GM12878 (cell line): ENCODE measurements around the gene KIF20A. TPM values are rescaled to one million over a fixed set of nuclear protein-coding genes. Genes with fewer than 3 reads are reported as not detected.

Experiments used
- ATAC-seq: fragments of 200-7000 bp; cut with Tn5 transposase; 3 replicates; pipeline ENCODE4 v1.9.1; 2020; ENCODE audit warnings: mild to moderate bottlenecking, moderate library complexity
- BruUV-seq: library from RNA; stranded (reverse); fragments of 400-500 nt; replicated peaks from 2 replicates; lab custom pipeline; 2021; lab: Mats Ljungman, UMichigan
- CTCF ChIA-PET: fragments of 300-600 bp; sonication (Branson Sonifier 250); formaldehyde crosslinking; extraction: SDS; loops from one replicate; lab custom pipeline; 2021; ENCODE audit warnings: inconsistent platforms; lab: Yijun Ruan, JAX
- POLR2A ChIA-PET: fragments of 350-600 bp; formaldehyde crosslinking; extraction: SDS; loops from one replicate; lab custom pipeline; 2021; ENCODE audit warnings: inconsistent platforms; lab: Charles Lee
- RAD21 ChIA-PET: fragments of 300-600 bp; sonication (Branson Sonifier 250); formaldehyde crosslinking; loops from one replicate; lab custom pipeline; 2023; ENCODE audit warnings: antibody characterized with exemption; ENCODE audit not compliant: unreplicated experiment; lab: Charles Lee
- SMC1A ChIA-PET: fragments of 300-600 bp; sonication (Branson Sonifier 250); formaldehyde crosslinking; loops from one replicate; lab custom pipeline; 2023; ENCODE audit not compliant: unreplicated experiment, uncharacterized antibody; lab: Charles Lee
- DNase-seq: peaks from one replicate; pipeline ENCODE4 v3.0.0-alpha.2; 2011; ENCODE audit warnings: low read depth, low spot score
- FAIRE-seq: peaks from 3 replicates; lab custom pipeline; 2011; peaks lifted over from hg19 to GRCh38; lab: Jason Lieb, UNC
- H2AFZ ChIP-seq: 2 replicates; pipeline ENCODE4 v1.6.0; 2011; ENCODE audit warnings: low read depth, low read length, control low read depth; ENCODE audit not compliant: control insufficient read depth
- H3K27ac ChIP-seq: 2 replicates; pipeline ENCODE4 v1.5.1; 2011; ENCODE audit warnings: control low read depth; ENCODE audit not compliant: control insufficient read depth, insufficient read depth
- H3K27me3 ChIP-seq, 2 experiments: replicated peaks in 1 of 2; 2 replicates each; pipeline versions ENCODE4 v1.6.0 to v1.6.1; 2011; ENCODE audit warnings: low read length in 1 of 2; ENCODE audit not compliant: control insufficient read depth in 2 of 2, insufficient read depth in 2 of 2
- H3K36me3 ChIP-seq, 2 experiments: 2 replicates each; pipeline ENCODE4 v1.5.1; 2011; ENCODE audit warnings: low read length in 1 of 2; ENCODE audit not compliant: control insufficient read depth in 2 of 2, insufficient read depth in 2 of 2
- H3K4me1 ChIP-seq: 2 replicates; pipeline ENCODE4 v1.6.1; 2011; ENCODE audit warnings: mild to moderate bottlenecking, low read length, moderate library complexity, mixed read lengths; ENCODE audit not compliant: control insufficient read depth, insufficient read depth
- H3K4me2 ChIP-seq: 2 replicates; pipeline ENCODE4 v1.6.0; 2011; ENCODE audit warnings: control low read depth; ENCODE audit not compliant: control insufficient read depth, insufficient read depth
- H3K4me3 ChIP-seq: fragments of 200-600 bp; sonication (generic); 2 replicates; pipeline ENCODE4 v1.5.1; 2016
- H3K79me2 ChIP-seq: 2 replicates; pipeline ENCODE4 v1.6.0; 2011; ENCODE audit warnings: low read length; ENCODE audit not compliant: control insufficient read depth, insufficient read depth
- H3K9ac ChIP-seq: 2 replicates; pipeline ENCODE4 v1.8.0; 2011; ENCODE audit warnings: low read length, control low read depth, mixed read lengths; ENCODE audit not compliant: control insufficient read depth, insufficient read depth
- H3K9me3 ChIP-seq: replicated peaks from 3 replicates; pipeline ENCODE4 v1.5.1; 2011; ENCODE audit warnings: mild to moderate bottlenecking, low read length; ENCODE audit not compliant: control insufficient read depth, insufficient read depth
- H4K20me1 ChIP-seq: 2 replicates; pipeline ENCODE4 v1.6.0; 2011; ENCODE audit not compliant: control insufficient read depth, insufficient read depth
- ESRRA ChIP-seq: IDR thresholded peaks from 2 replicates; pipeline ENCODE4 v1.6.1; 2012; ENCODE audit warnings: mild to moderate bottlenecking, low read length, improper control_type of control experiment
- GABPA ChIP-seq: IDR thresholded peaks from 2 replicates; pipeline ENCODE4 v1.6.1; 2014; ENCODE audit warnings: antibody characterized with exemption, low read depth, mild to moderate bottlenecking, inconsistent platforms
- IKZF2 ChIP-seq, 2 experiments: fragments of 450-650 bp; IDR thresholded peaks; 2 replicates each; pipeline ENCODE4 v1.6.1; 2017; ENCODE audit warnings: mild to moderate bottlenecking in 2 of 2, moderate library complexity in 2 of 2
- JUNB ChIP-seq: IDR thresholded peaks from 2 replicates; pipeline ENCODE4 v1.6.1; 2016; ENCODE audit warnings: antibody characterized with exemption, mild to moderate bottlenecking
- MYB ChIP-seq: fragments of 150-350 bp; IDR thresholded peaks from 2 replicates; pipeline ENCODE4 v1.6.1; 2014; ENCODE audit warnings: mild to moderate bottlenecking, low read depth, low read length, borderline replicate concordance
- MYC ChIP-seq: IDR thresholded peaks from 2 replicates; pipeline ENCODE4 v1.6.1; 2011; ENCODE audit warnings: mild to moderate bottlenecking, low read length, moderate library complexity, inconsistent platforms; ENCODE audit not compliant: insufficient read depth, insufficient replicate concordance, insufficient read length, severe bottlenecking
- NR2C1 ChIP-seq: fragments of 450-650 bp; IDR thresholded peaks from 2 replicates; pipeline ENCODE4 v1.6.1; 2017; ENCODE audit warnings: antibody characterized with exemption, mild to moderate bottlenecking, moderate library complexity
- SIX5 ChIP-seq: IDR thresholded peaks from 2 replicates; pipeline ENCODE4 v1.6.1; 2011; ENCODE audit warnings: mild to moderate bottlenecking, low read depth, low read length, moderate library complexity; ENCODE audit not compliant: severe bottlenecking
- SMAD5 ChIP-seq: IDR thresholded peaks from 2 replicates; pipeline ENCODE4 v1.6.1; 2016; ENCODE audit warnings: antibody characterized with exemption, low read depth
- STAT3 ChIP-seq: IDR thresholded peaks from 2 replicates; pipeline ENCODE4 v1.6.1; 2011; ENCODE audit warnings: low read depth, low read length, improper control_type of control experiment
- TCF7 ChIP-seq: IDR thresholded peaks from 2 replicates; pipeline ENCODE4 v1.6.1; 2014; ENCODE audit warnings: antibody characterized with exemption, borderline replicate concordance
- YBX1 ChIP-seq: fragments of 450-650 bp; IDR thresholded peaks from 2 replicates; pipeline ENCODE4 v1.6.1; 2016; ENCODE audit warnings: antibody characterized with exemption
- ZSCAN29 ChIP-seq: fragments of 450-650 bp; IDR thresholded peaks from 2 replicates; pipeline ENCODE4 v1.6.1; 2017; ENCODE audit warnings: mild to moderate bottlenecking, moderate library complexity
- WGBS: methylation state at CpG from one replicate; pipeline ENCODE4 v1.1.6; 2016; ENCODE audit warnings: low lambda C conversion rate; ENCODE audit not compliant: insufficient replicate concordance, insufficient coverage; ENCODE audit errors: missing lambda C conversion rate; 5-methylcytosine and 5-hydroxymethylcytosine counted together
- in situ Hi-C: fragments of 300-500 bp; cut with MboI; formaldehyde crosslinking; loops from 9 replicates; pipeline ENCODE4 v1.14.3; 2018; ENCODE audit warnings: mixed read lengths
- intact Hi-C: fragments of 100-400 bp; cut with micrococcal nuclease; formaldehyde crosslinking; loops from one replicate; pipeline ENCODE4 v1.14.2; 2022; ENCODE audit not compliant: unreplicated experiment
- polyA plus RNA-seq, 11 experiments: library from polyadenylated mRNA; depleted of rRNA in 4 of 11; unstranded in 6 of 11; stranded (reverse) in 5 of 11; fragments of >200 nt; fragmentation: Nextera tagmentation in 4 of 11; fragmentation: Illumina TruSeq in 1 of 11; extraction: Ambion mirVana in 4 of 11; extraction: Trizol in 1 of 11; gene quantifications; 1 replicate in 1 of 11; 2 replicates in 10 of 11; pipeline versions ENCODE4 v1.2.1 to v1.2.3, GENCODE V29; 2011 to 2016; ENCODE audit warnings: inconsistent platforms in 2 of 11, missing spikeins in 2 of 11, low read depth in 1 of 11
- total RNA-seq, 4 experiments: library from RNA; depleted of rRNA in 3 of 4; stranded (reverse); fragments of >200 nt in 3 of 4; fragmentation: Illumina TruSeq in 1 of 4; extraction: Trizol in 1 of 4; gene quantifications; 2 replicates each; pipeline versions ENCODE4 v1.2.1 to v1.2.3, GENCODE V29; 2013 to 2021
- TF ChIP-seq, protein P1 (sequence below): fragments of 450-650 bp; formaldehyde crosslinking; IDR thresholded peaks from 2 replicates; pipeline ENCODE4 v1.4.0; 2022; ENCODE audit warnings: mild to moderate bottlenecking, moderate library complexity
- TF ChIP-seq, protein P2 (sequence below): IDR thresholded peaks from 2 replicates; pipeline ENCODE4 v1.6.1; 2012; ENCODE audit warnings: low read length, inconsistent platforms
- TF ChIP-seq, protein P3 (sequence below): fragments of 450-650 bp; IDR thresholded peaks from 2 replicates; pipeline ENCODE4 v1.6.1; 2017; ENCODE audit warnings: mild to moderate bottlenecking, low read depth, inconsistent platforms; ENCODE audit not compliant: poor library complexity, severe bottlenecking

KIF20A gene
- total and polyA plus RNA-seq, 10 of the 15 experiments (the other 5 are each of a cell fraction or from before 2014, with no cell fraction given), result 20.7 to 61.9 (median 45.3) TPM

DNA sequence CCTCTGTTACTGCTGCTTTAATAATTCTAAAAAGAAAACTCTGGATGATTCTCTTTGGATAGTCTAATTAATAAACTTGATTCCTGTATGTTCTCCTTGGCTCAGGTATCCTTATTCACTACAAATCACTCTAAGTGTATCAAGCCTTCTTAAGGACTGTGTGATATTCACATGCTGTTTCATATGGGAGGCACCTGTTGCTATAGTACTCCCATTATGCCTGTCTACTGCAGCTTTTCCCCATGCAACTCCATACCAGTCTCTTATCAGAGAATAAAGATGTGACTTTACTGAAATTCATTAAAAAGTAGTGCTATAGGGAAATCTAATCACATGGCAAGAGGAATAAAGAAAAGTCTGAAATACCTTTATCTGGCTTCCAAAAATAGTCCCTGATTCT, 15.2 kb upstream of the KIF20A start (continued):
- TF ChIP-seq, protein P1, sequence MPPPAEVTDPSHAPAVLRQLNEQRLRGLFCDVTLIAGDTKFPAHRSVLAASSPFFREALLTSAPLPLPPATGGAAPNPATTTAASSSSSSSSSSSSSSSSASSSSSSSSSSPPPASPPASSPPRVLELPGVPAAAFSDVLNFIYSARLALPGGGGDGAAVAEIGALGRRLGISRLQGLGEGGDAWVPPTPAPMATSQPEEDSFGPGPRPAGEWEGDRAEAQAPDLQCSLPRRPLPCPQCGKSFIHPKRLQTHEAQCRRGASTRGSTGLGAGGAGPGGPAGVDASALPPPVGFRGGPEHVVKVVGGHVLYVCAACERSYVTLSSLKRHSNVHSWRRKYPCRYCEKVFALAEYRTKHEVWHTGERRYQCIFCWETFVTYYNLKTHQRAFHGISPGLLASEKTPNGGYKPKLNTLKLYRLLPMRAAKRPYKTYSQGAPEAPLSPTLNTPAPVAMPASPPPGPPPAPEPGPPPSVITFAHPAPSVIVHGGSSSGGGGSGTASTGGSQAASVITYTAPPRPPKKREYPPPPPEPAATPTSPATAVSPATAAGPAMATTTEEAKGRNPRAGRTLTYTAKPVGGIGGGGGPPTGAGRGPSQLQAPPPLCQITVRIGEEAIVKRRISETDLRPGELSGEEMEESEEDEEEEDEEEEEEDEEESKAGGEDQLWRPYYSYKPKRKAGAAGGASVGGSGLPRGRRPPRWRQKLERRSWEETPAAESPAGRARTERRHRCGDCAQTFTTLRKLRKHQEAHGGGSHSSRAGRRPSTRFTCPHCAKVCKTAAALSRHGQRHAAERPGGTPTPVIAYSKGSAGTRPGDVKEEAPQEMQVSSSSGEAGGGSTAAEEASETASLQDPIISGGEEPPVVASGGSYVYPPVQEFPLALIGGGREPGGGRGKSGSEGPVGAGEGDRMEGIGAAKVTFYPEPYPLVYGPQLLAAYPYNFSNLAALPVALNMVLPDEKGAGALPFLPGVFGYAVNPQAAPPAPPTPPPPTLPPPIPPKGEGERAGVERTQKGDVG (CRISPR knock-in tag), result no peak

DNA sequence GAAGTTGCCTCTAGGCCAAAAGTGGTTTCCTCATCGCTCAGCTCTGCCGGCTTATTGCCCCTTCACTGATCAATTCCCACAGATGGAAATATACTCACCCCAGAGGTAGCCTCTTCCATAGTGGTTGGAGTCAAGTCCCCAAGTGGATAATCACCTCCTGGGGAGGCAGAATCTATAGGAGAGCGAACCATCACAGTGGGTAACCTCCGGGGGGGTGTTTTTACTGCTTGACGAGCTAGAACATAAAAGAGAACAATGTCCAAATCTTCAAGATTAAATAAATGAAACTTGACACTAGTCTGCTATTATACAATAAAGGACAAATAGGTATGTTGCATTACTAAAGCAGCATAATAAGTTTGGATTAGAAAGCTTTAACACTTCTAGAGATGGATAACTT, 9.8 kb upstream of the KIF20A start:
- DNase-seq (no peak), ATAC-seq (no peak), FAIRE-seq (no peak)
- intact Hi-C loops (no loop called here), in situ Hi-C loops (no loop called here)
- ChIA-PET SMC1A (no interaction called here), RAD21 (no interaction called here), CTCF (no interaction called here), POLR2A (no interaction called here)
- BruUV-seq, result no TSS peak
- H3K4me2 ChIP-seq, result no peak overlapping the region
- H3K79me2 ChIP-seq, result no peaks in the 10 kb centered on the region
- no peak overlapping the region for H3K27ac ChIP-seq
- H3K9ac ChIP-seq, result no peak overlapping the region
- H3K27me3 ChIP-seq, result no peaks in the 10 kb centered on the region
- H3K9me3 ChIP-seq, result no peaks in the 10 kb centered on the region
- H3K4me3 ChIP-seq, result no peak overlapping the region
- no peaks in the 10 kb centered on the region for H3K4me1 ChIP-seq
- 85% methylated on average over 5 of the region's 5 CpGs for whole genome bisulfite sequencing
- TF ChIP-seq SMAD5 (no peak), TCF7 (no peak), NR2C1 (no peak), GABPA (no peak), MYC (no peak), JUNB (no peak), IKZF2 (IDR thresholded peaks at IDR 0.05) (no peak), YBX1 (no peak), MYB (no peak), SIX5 (no peak), ZSCAN29 (no peak), ESRRA (no peak), STAT3 (no peak)
- TF ChIP-seq, protein P2, sequence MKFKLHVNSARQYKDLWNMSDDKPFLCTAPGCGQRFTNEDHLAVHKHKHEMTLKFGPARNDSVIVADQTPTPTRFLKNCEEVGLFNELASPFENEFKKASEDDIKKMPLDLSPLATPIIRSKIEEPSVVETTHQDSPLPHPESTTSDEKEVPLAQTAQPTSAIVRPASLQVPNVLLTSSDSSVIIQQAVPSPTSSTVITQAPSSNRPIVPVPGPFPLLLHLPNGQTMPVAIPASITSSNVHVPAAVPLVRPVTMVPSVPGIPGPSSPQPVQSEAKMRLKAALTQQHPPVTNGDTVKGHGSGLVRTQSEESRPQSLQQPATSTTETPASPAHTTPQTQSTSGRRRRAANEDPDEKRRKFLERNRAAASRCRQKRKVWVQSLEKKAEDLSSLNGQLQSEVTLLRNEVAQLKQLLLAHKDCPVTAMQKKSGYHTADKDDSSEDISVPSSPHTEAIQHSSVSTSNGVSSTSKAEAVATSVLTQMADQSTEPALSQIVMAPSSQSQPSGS, result no peak
- TF ChIP-seq, protein P3, sequence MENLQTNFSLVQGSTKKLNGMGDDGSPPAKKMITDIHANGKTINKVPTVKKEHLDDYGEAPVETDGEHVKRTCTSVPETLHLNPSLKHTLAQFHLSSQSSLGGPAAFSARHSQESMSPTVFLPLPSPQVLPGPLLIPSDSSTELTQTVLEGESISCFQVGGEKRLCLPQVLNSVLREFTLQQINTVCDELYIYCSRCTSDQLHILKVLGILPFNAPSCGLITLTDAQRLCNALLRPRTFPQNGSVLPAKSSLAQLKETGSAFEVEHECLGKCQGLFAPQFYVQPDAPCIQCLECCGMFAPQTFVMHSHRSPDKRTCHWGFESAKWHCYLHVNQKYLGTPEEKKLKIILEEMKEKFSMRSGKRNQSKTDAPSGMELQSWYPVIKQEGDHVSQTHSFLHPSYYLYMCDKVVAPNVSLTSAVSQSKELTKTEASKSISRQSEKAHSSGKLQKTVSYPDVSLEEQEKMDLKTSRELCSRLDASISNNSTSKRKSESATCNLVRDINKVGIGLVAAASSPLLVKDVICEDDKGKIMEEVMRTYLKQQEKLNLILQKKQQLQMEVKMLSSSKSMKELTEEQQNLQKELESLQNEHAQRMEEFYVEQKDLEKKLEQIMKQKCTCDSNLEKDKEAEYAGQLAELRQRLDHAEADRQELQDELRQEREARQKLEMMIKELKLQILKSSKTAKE, result no peak
- no peaks in the 10 kb centered on the region for H4K20me1 ChIP-seq
- no peak overlapping the region for H2AFZ ChIP-seq
- peaks cover 13 to 41% of the 10 kb centered on the region in 2 experiments for H3K36me3 ChIP-seq
